IMR-90 (cell line): ENCODE measurements around the gene YWHAG. TPM values are rescaled to one million over a fixed set of nuclear protein-coding genes. Genes with fewer than 3 reads are reported as not detected.

Experiments used
- ATAC-seq: fragments of 200-7000 bp; cut with Tn5 transposase; 2 replicates; pipeline ENCODE4 v1.9.1; 2020; ENCODE audit warnings: low read depth, mild to moderate bottlenecking, moderate library complexity
- BruUV-seq: library from RNA; stranded (reverse); fragments of 400-500 nt; replicated peaks from 2 replicates; lab custom pipeline; 2021; lab: Mats Ljungman, UMichigan
- CTCF ChIA-PET: fragments of 300-600 bp; formaldehyde crosslinking; extraction: SDS; loops from one replicate; lab custom pipeline; 2021; ENCODE audit warnings: antibody characterized with exemption; lab: Yijun Ruan, JAX
- POLR2A ChIA-PET: fragments of 300-600 bp; sonication (Branson Sonifier 250); formaldehyde crosslinking; loops from one replicate; lab custom pipeline; 2022; ENCODE audit warnings: antibody characterized with exemption; ENCODE audit not compliant: unreplicated experiment; lab: Charles Lee
- DNase-seq: peaks from one replicate; pipeline ENCODE4 v3.0.0; 2013
- H2AFZ ChIP-seq: replicated peaks from 2 replicates; pipeline ENCODE3; 2013; ENCODE audit warnings: low read length, mild to moderate bottlenecking; ENCODE audit not compliant: poor library complexity
- H2AK5ac ChIP-seq: 2 replicates; pipeline ENCODE4 v1.6.1; 2013; ENCODE audit warnings: low read depth, low read length, inconsistent platforms
- H2AK9ac ChIP-seq: replicated peaks from 2 replicates; pipeline ENCODE3; 2013; ENCODE audit warnings: mild to moderate bottlenecking, low read depth, low read length, moderate library complexity; ENCODE audit not compliant: poor library complexity
- H2BK120ac ChIP-seq: 2 replicates; pipeline ENCODE4 v1.6.1; 2013; ENCODE audit warnings: low read depth, low read length, inconsistent platforms
- H2BK15ac ChIP-seq: 3 replicates; pipeline ENCODE4 v1.6.1; 2013; ENCODE audit warnings: low read depth, low read length, inconsistent platforms
- H2BK20ac ChIP-seq: 2 replicates; pipeline ENCODE4 v1.6.1; 2013; ENCODE audit warnings: low read depth, mild to moderate bottlenecking, inconsistent platforms, low read length, moderate library complexity
- H2BK5ac ChIP-seq: 2 replicates; pipeline ENCODE4 v1.6.1; 2013; ENCODE audit warnings: mild to moderate bottlenecking, low read depth, low read length, inconsistent platforms; ENCODE audit not compliant: poor library complexity, severe bottlenecking
- H3K14ac ChIP-seq: replicated peaks from 2 replicates; pipeline ENCODE4 v1.6.1; 2013; ENCODE audit warnings: low read depth, low read length, inconsistent platforms
- H3K18ac ChIP-seq: 2 replicates; pipeline ENCODE4 v1.6.1; 2013; ENCODE audit warnings: low read depth, low read length, control low read depth
- H3K23ac ChIP-seq: 2 replicates; pipeline ENCODE4 v1.6.1; 2013; ENCODE audit warnings: low read depth, low read length, inconsistent platforms
- H3K27ac ChIP-seq: 2 replicates; pipeline ENCODE4 v1.5.1; 2013; ENCODE audit warnings: mild to moderate bottlenecking, control low read depth, low read length; ENCODE audit not compliant: insufficient read depth
- H3K27me3 ChIP-seq: 2 replicates; pipeline ENCODE4 v1.6.1; 2013; ENCODE audit warnings: low read length; ENCODE audit not compliant: control insufficient read depth, insufficient read depth
- H3K36me3 ChIP-seq: 2 replicates; pipeline ENCODE4 v1.6.1; 2013; ENCODE audit warnings: low read length, mixed read lengths; ENCODE audit not compliant: control insufficient read depth, insufficient read depth
- H3K4ac ChIP-seq: 2 replicates; pipeline ENCODE4 v1.6.1; 2013; ENCODE audit warnings: low read depth, low read length, inconsistent platforms
- H3K4me1 ChIP-seq: 2 replicates; pipeline ENCODE4 v1.6.1; 2013; ENCODE audit warnings: low read length, mixed read lengths; ENCODE audit not compliant: control insufficient read depth, insufficient read depth
- H3K4me2 ChIP-seq: 2 replicates; pipeline ENCODE4 v1.6.1; 2013; ENCODE audit warnings: low read depth, mild to moderate bottlenecking, control low read depth, low read length, moderate library complexity
- H3K4me3 ChIP-seq: 2 replicates; pipeline ENCODE4 v1.5.1; 2013; ENCODE audit warnings: low read depth, mild to moderate bottlenecking, control low read depth, low read length, moderate library complexity; ENCODE audit not compliant: insufficient read depth
- H3K56ac ChIP-seq: 2 replicates; pipeline ENCODE4 v1.6.1; 2013; ENCODE audit warnings: low read length, inconsistent platforms; ENCODE audit not compliant: insufficient read depth; ENCODE audit errors: extremely low read depth
- H3K79me1 ChIP-seq, 2 experiments: 2 replicates each; pipeline ENCODE4 v1.6.1; 2013; ENCODE audit warnings: low read length in 2 of 2, inconsistent platforms in 1 of 2, low read depth in 1 of 2
- H3K9ac ChIP-seq: 2 replicates; pipeline ENCODE4 v1.6.1; 2013; ENCODE audit warnings: low read depth, low read length, control low read depth
- H3K9me1 ChIP-seq: 2 replicates; pipeline ENCODE4 v1.6.1; 2013; ENCODE audit warnings: low read length, inconsistent platforms; ENCODE audit not compliant: insufficient read depth
- H3K9me3 ChIP-seq: 2 replicates; pipeline ENCODE4 v1.6.1; 2013; ENCODE audit warnings: low read length; ENCODE audit not compliant: control insufficient read depth, insufficient read depth
- H4K20me1 ChIP-seq: 2 replicates; pipeline ENCODE4 v1.6.1; 2013; ENCODE audit warnings: low read length, inconsistent platforms; ENCODE audit not compliant: insufficient read depth
- H4K5ac ChIP-seq: 2 replicates; pipeline ENCODE4 v1.6.1; 2013; ENCODE audit warnings: mild to moderate bottlenecking, low read depth, low read length, control low read depth
- H4K8ac ChIP-seq, 2 experiments: 2 replicates each; pipeline ENCODE4 v1.6.1; 2013; ENCODE audit warnings: low read depth in 2 of 2, low read length in 2 of 2, control low read depth in 1 of 2, inconsistent platforms in 1 of 2
- H4K91ac ChIP-seq: 2 replicates; pipeline ENCODE4 v1.6.1; 2013; ENCODE audit warnings: low read depth, low read length, inconsistent platforms; ENCODE audit not compliant: insufficient read depth
- CHD1 ChIP-seq: IDR thresholded peaks from 2 replicates; pipeline ENCODE4 v1.6.1; 2012; ENCODE audit warnings: low read depth, low read length, improper control_type of control experiment
- FOS ChIP-seq: fragments of 150-350 bp; IDR thresholded peaks from 2 replicates; pipeline ENCODE4 v1.6.1; 2016; ENCODE audit warnings: low read depth, low read length
- MAFK ChIP-seq: IDR thresholded peaks from 2 replicates; pipeline ENCODE4 v1.6.1; 2012; ENCODE audit warnings: low read depth, low read length, improper control_type of control experiment
- MAZ ChIP-seq: IDR thresholded peaks from 2 replicates; pipeline ENCODE4 v1.6.1; 2012; ENCODE audit warnings: low read depth, mild to moderate bottlenecking, low read length, improper control_type of control experiment, moderate library complexity, borderline replicate concordance
- RAD21 ChIP-seq: IDR thresholded peaks from 2 replicates; pipeline ENCODE4 v1.6.1; 2012; ENCODE audit warnings: low read length, improper control_type of control experiment
- RFX5 ChIP-seq: IDR thresholded peaks from 2 replicates; pipeline ENCODE4 v1.8.0; 2012; ENCODE audit warnings: low read depth, mild to moderate bottlenecking, low read length, moderate library complexity
- WGBS, 2 experiments: methylation state at CpG; one replicate each; pipeline versions ENCODE4 v1.1.5 to v1.1.7; 2013; ENCODE audit warnings: missing lambda C conversion rate in 2 of 2; ENCODE audit not compliant: insufficient read length in 1 of 2; ENCODE audit errors: extremely low coverage in 2 of 2; 5-methylcytosine and 5-hydroxymethylcytosine counted together
- dilution Hi-C: fragments of 300-500 bp; cut with HindIII; formaldehyde crosslinking; loops from one replicate; pipeline ENCODE4 v1.14.3; 2018; ENCODE audit warnings: low sequenced_read_pairs; ENCODE audit not compliant: unreplicated experiment
- in situ Hi-C: fragments of 300-500 bp; cut with MboI; formaldehyde crosslinking; loops from 3 replicates; pipeline ENCODE4 v1.14.3; 2019; ENCODE audit warnings: low sequenced_read_pairs, inconsistent platforms, mixed read lengths
- intact Hi-C: fragments of 100-400 bp; cut with micrococcal nuclease; formaldehyde crosslinking; loops from 2 replicates; pipeline ENCODE4 v1.10.0; 2022
- polyA plus RNA-seq, 3 experiments: library from polyadenylated mRNA; depleted of rRNA; stranded (reverse); fragments of >200 nt; gene quantifications; 2 replicates each; pipeline ENCODE4 v1.2.3, GENCODE V29; 2012; ENCODE audit warnings: low replicate concordance in 1 of 3
- total RNA-seq: library from RNA; depleted of rRNA; stranded (reverse); fragments of >200 nt; gene quantifications from 2 replicates; pipeline ENCODE4 v1.2.3, GENCODE V29; 2012
- TF ChIP-seq, protein P1 (sequence below): conservative IDR thresholded peaks from 2 replicates; pipeline ENCODE4 v1.5.1; 2012; ENCODE audit warnings: mild to moderate bottlenecking, low read depth, low read length, improper control_type of control experiment
- TF ChIP-seq, protein P2 (sequence below): fragments of 150-350 bp; IDR thresholded peaks from 2 replicates; pipeline ENCODE4 v1.6.1; 2016; ENCODE audit warnings: low read depth, mild to moderate bottlenecking, low read length, moderate library complexity, borderline replicate concordance

YWHAG gene
- total and polyA plus RNA-seq, 2 of the 4 experiments (the other 2 are of a cell fraction) = 40.1 to 64.9 TPM

GRCh38 chr7:76278540-76278939, 80.3 kb downstream of the YWHAG start:
- dilution Hi-C loops (no loop called here), intact Hi-C loops (no loop called here), in situ Hi-C loops (no loop called here)
- no peak overlapping the region for H3K14ac ChIP-seq
- H2AFZ ChIP-seq = no peak overlapping the region
- no peak overlapping the region for H3K56ac ChIP-seq
- DNase-seq (no peak), ATAC-seq (no peak)
- no peaks in the 10 kb centered on the region for H3K79me1 ChIP-seq
- no peak overlapping the region for H4K91ac ChIP-seq
- WGBS, 2 experiments = no CpG with 5 or more reads among the region's 1 CpG
- BruUV-seq = no TSS peak
- no peak overlapping the region for H4K5ac ChIP-seq
- H3K4me1 ChIP-seq = peaks cover 2% of the 10 kb centered on the region
- POLR2A ChIA-PET = no interaction called here
- no peak overlapping the region for H3K18ac ChIP-seq
- H3K27ac ChIP-seq = no peak overlapping the region
- H3K4ac ChIP-seq = no peak overlapping the region
- no peaks in the 10 kb centered on the region for H4K20me1 ChIP-seq
- 0 out of 2 replicates have a peak, but pooled peaks cover 3% of the 10 kb centered on the region for H3K9me1 ChIP-seq
- no peak overlapping the region for H2AK5ac ChIP-seq
- no peak overlapping the region for H2BK5ac ChIP-seq
- no peak overlapping the region for H2BK20ac ChIP-seq
- no peak overlapping the region for H3K23ac ChIP-seq
- H2BK15ac ChIP-seq = no peak overlapping the region
- no peaks in the 10 kb centered on the region for H3K36me3 ChIP-seq
- H3K9me3 ChIP-seq = peaks cover 3% of the 10 kb centered on the region; the same call in 1 of the 2 replicates
- H4K8ac ChIP-seq = no peak overlapping the region
- CTCF ChIA-PET = no interaction called here
- H2AK9ac ChIP-seq = no peak overlapping the region
- no peak overlapping the region for H3K4me3 ChIP-seq
- no peak overlapping the region for H3K4me2 ChIP-seq
- TF ChIP-seq MAFK (no peak), RFX5 (no peak), CHD1 (no peak), FOS (no peak), RAD21 (no peak), MAZ (no peak)
- TF ChIP-seq, protein P1, sequence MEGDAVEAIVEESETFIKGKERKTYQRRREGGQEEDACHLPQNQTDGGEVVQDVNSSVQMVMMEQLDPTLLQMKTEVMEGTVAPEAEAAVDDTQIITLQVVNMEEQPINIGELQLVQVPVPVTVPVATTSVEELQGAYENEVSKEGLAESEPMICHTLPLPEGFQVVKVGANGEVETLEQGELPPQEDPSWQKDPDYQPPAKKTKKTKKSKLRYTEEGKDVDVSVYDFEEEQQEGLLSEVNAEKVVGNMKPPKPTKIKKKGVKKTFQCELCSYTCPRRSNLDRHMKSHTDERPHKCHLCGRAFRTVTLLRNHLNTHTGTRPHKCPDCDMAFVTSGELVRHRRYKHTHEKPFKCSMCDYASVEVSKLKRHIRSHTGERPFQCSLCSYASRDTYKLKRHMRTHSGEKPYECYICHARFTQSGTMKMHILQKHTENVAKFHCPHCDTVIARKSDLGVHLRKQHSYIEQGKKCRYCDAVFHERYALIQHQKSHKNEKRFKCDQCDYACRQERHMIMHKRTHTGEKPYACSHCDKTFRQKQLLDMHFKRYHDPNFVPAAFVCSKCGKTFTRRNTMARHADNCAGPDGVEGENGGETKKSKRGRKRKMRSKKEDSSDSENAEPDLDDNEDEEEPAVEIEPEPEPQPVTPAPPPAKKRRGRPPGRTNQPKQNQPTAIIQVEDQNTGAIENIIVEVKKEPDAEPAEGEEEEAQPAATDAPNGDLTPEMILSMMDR = no peak
- TF ChIP-seq, protein P2, sequence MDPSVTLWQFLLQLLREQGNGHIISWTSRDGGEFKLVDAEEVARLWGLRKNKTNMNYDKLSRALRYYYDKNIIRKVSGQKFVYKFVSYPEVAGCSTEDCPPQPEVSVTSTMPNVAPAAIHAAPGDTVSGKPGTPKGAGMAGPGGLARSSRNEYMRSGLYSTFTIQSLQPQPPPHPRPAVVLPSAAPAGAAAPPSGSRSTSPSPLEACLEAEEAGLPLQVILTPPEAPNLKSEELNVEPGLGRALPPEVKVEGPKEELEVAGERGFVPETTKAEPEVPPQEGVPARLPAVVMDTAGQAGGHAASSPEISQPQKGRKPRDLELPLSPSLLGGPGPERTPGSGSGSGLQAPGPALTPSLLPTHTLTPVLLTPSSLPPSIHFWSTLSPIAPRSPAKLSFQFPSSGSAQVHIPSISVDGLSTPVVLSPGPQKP = no peak
- no peak overlapping the region for H2BK120ac ChIP-seq
- H3K27me3 ChIP-seq = peaks cover 64% of the 10 kb centered on the region
- no peak overlapping the region for H3K9ac ChIP-seq
